HepG2 (cell line): Measurements from ENCODE around the gene NSD2.
A peak's percentile ranks its signal among the peaks of the same experiment; 100 is the strongest.

ENCODE experiments used
- ETV6 ChIP-seq: sonication (generic); formaldehyde crosslinking; conservative IDR thresholded peaks from 2 replicates; pipeline ENCODE4 v1.4.0; 2020; ENCODE audit warnings: missing genetic modification reagents
- MYC ChIP-seq: sonication (generic); formaldehyde crosslinking; IDR thresholded peaks from 2 replicates; pipeline ENCODE4 v1.9.0; 2021; ENCODE audit warnings: missing genetic modification reagents, borderline replicate concordance
- PAF1 ChIP-seq: IDR thresholded peaks from 2 replicates; pipeline ENCODE4 v1.6.1; 2016; ENCODE audit warnings: missing genetic modification reagents, missing compliant biosample characterization
- SMC3 ChIP-seq: IDR thresholded peaks from 2 replicates; pipeline ENCODE4 v1.6.1; 2011; ENCODE audit warnings: low read length, improper control_type of control experiment
- SNAPC5 ChIP-seq: sonication (generic); formaldehyde crosslinking; IDR thresholded peaks from 2 replicates; pipeline ENCODE4 v1.8.1; 2023; ENCODE audit warnings: mild to moderate bottlenecking, missing genetic modification reagents, borderline replicate concordance
- TFE3 ChIP-seq: IDR thresholded peaks from 2 replicates; pipeline ENCODE4 v1.6.1; 2016
- TF ChIP-seq, protein P1 (sequence below): sonication (generic); formaldehyde crosslinking; IDR thresholded peaks from 2 replicates; pipeline ENCODE4 v1.5.1; 2020; ENCODE audit warnings: mild to moderate bottlenecking, missing genetic modification reagents, moderate library complexity

DNA sequence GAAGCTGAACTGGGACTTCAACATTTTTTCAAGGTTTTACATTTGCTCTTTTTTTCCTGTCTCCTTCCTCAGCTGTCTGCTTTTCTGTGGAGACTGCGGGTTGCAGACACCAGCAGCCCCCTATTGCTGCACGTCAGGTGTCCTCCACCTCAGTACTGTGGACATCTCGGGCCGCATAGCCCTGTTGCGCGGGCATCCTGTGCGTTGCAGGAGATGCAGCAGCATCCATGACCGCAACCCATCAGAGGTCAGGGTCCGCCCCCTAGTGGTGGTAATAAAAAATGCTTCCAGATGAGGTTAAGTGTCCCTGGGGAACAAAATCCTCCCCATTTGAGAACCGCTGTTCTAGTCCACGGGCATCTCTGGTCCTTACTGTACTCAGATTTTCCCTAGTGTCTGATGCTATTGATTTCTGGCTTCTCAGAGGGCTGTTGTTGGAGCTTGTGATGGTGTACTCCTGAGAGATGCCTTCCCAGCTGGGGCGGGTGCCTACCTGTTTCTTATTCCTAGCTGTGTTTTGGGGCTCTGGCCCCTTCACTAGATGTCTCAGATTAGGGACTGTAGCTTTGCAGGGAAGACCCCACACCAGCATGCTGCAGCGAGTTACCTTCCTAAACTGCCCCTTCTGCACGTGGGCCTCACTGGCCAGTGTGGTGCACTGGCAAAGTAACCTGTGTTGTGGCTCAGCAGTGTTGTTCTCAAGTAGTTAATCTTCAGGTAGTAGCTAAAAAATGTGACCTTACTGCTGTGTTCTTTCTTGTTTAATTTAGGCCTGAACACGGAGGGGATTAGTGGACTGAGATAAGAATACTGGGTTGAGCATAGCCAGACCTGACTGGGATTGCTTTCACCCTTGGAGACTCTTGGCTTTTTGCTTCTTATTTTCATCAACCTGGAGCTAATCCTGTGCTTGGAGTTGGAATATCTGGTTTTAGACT, 28.2 kb downstream of the NSD2 start:
- TF ChIP-seq SMC3 (peak; percentile 82), TFE3 (no peak), SNAPC5 (CRISPR knock-in tag) (no peak), MYC (CRISPR knock-in tag) (no peak), PAF1 (CRISPR knock-in tag) (no peak), ETV6 (CRISPR knock-in tag) (no peak)
- TF ChIP-seq, protein P1, sequence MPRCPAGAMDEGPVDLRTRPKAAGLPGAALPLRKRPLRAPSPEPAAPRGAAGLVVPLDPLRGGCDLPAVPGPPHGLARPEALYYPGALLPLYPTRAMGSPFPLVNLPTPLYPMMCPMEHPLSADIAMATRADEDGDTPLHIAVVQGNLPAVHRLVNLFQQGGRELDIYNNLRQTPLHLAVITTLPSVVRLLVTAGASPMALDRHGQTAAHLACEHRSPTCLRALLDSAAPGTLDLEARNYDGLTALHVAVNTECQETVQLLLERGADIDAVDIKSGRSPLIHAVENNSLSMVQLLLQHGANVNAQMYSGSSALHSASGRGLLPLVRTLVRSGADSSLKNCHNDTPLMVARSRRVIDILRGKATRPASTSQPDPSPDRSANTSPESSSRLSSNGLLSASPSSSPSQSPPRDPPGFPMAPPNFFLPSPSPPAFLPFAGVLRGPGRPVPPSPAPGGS (CRISPR knock-in tag), result no peak
